Right cardiac atrium (tissue), 5 donors: ENCODE results near the gene SLIT1. TPM values are rescaled to one million over a fixed set of nuclear protein-coding genes. Genes with fewer than 3 reads are reported as not detected.
A peak's percentile ranks its signal among the peaks of the same experiment; 100 is the strongest.

Experiments
- ATAC-seq, 2 donors: fragments of 200-7000 bp; cut with Tn5 transposase; one replicate each; pipeline versions ENCODE4 v1.8.0 to v1.9.1; 2020; ENCODE audit warnings: moderate library complexity in 2 of 2, mild to moderate bottlenecking in 1 of 2
- DNase-seq, 3 donors: peaks; one replicate each; pipeline ENCODE4 v3.0.0-alpha.2; 2020
- H3K27ac ChIP-seq: one replicate; pipeline ENCODE4 v1.5.1; 2013; ENCODE audit warnings: mild to moderate bottlenecking, low read length, control low read depth, moderate library complexity
- H3K27me3 ChIP-seq: one replicate; pipeline ENCODE4 v1.6.1; 2013; ENCODE audit not compliant: control insufficient read depth, insufficient read depth
- H3K4me1 ChIP-seq: one replicate; pipeline ENCODE4 v1.6.1; 2013; ENCODE audit warnings: low read length; ENCODE audit not compliant: control insufficient read depth, insufficient read depth
- H3K4me3 ChIP-seq: one replicate; pipeline ENCODE4 v1.5.1; 2013; ENCODE audit warnings: low read length, control low read depth
- H3K9me3 ChIP-seq: one replicate; pipeline ENCODE4 v1.6.1; 2013; ENCODE audit warnings: low read length; ENCODE audit not compliant: control insufficient read depth
- WGBS: extraction: QIAGEN DNeasy Blood & Tissue Kit; methylation state at CpG from one replicate; pipeline ENCODE4 v1.1.7; 2013; 5-methylcytosine and 5-hydroxymethylcytosine counted together
- intact Hi-C, 4 donors: fragments of 100-400 bp; cut with DNase I; formaldehyde crosslinking; loops; one replicate each; pipeline versions ENCODE4 v1.11.0 to v1.14.0; 2022 to 2023
- polyA plus RNA-seq: library from polyadenylated mRNA; stranded (reverse); fragments of 200-250 nt; gene quantifications from one replicate; pipeline ENCODE4 v1.2.3, GENCODE V29; 2013
- total RNA-seq, 4 donors: library from RNA; stranded (reverse); fragmentation: NEBNext Ultra II Directional; extraction: Animal tissue kit (Norgen Biotek cat#: 25700); gene quantifications; one replicate each; pipeline ENCODE4 v1.2.1, GENCODE V29; 2021
- donor health status: healthy with polysubstance abuse.
- donor health status: DM: no; HTN: yes; CAD: no.
- donor health status: DM: no; HTN: no; CAD: no.
- donor health status: DM: no; HTN: yes; CAD: no; lungs with severe emphysema.
- donor health status: DM: yes; HTN: yes; CAD: no.

Gene SLIT1
- total and polyA plus RNA-seq, 5 donors: 0.11 to 0.29 (median 0.17) TPM

DNA sequence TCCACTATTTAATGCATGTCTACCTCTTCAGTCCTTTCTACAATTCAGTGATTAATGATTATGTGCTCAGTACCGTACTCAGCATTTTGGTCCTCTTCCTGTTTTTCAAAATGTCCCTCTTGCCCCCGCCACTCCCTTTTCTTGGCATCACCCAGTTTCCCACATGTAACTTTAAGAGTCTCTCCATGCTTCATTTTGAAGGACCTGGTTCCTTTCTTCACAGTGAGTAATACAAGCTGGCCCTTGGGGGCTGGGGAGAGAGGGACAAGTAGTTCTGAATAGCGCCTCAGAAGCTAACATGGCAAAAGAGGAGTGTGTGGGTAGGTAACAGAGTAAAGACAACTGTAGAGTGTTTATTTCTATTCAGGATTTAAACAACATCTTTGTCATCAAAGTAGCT lies 34.6 kb upstream of the SLIT1 start:
- Histone ChIP-seq H3K4me1 (no peaks in the 10 kb centered on the region), H3K4me3 (no peak overlapping the region), H3K27ac (no peak overlapping the region), H3K9me3 (no peaks in the 10 kb centered on the region), H3K27me3 (no peaks in the 10 kb centered on the region)
- ATAC-seq: no peak
- no peak for DNase-seq
- intact Hi-C loops: no loop called here
- 94% methylated on average over 3 of the region's 3 CpGs for WGBS

DNA sequence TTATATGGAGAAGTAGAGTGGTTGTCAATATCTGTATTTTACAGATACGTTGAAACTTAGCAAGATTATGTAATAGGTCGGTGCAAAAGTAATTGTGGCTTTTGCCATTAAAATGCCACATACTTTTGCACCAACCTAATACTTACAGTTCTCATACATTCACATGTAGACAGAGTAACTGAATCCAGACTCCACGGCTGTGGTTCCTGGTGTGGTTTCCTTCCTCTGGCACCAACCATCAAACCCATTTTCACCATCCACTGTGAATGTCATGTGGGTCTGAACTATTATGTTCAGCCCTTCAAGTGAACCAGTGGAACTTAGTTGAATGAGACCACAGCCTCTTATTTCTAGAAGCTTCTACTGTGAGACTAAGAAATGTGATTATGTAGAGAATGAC lies 31.5 kb upstream of the SLIT1 start:
- Histone ChIP-seq H3K9me3 (no peaks in the 10 kb centered on the region), H3K27ac (no peak overlapping the region), H3K27me3 (no peaks in the 10 kb centered on the region), H3K4me1 (no peaks in the 10 kb centered on the region), H3K4me3 (no peak overlapping the region)
- WGBS: 75% methylated on average over 3 of the region's 3 CpGs
- ATAC-seq (no peak), DNase-seq (no peak)
- intact Hi-C loops: no loop called here

DNA sequence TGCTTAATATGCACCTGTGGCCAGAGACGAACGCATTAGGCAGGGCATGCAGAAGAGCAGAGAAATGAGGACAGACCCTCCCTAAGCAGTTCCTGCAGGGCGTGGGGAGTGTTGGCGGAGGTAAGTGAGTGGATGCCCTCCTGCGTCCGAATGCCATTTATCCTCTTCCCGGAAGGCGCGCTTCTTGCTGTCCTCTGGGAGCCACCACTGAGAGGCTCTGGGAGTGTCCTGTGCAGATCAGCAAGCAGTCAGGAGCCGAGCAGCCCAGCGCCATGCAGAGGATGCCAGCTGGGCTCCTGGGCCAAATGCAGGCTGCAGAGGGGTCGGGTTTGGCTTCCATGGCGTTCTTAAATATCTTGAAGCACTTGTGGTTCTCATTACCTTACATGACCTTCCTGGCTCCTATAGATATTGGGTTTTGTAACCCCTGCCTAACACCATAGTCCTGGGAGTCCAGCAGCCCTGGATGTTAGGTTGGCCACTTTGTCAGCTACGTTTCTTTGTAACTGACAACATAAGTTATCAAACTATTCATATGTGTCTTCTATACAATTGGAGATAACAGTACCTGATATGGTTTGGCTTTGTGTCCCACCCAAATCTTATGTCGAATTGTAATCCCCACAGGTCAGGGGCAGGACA lies 30.0 kb upstream of the SLIT1 start:
- Histone ChIP-seq H3K4me1 (no peaks in the 10 kb centered on the region), H3K27ac (no peak overlapping the region), H3K27me3 (no peaks in the 10 kb centered on the region), H3K9me3 (no peaks in the 10 kb centered on the region), H3K4me3 (no peak overlapping the region)
- DNase-seq: no peak
- WGBS: 87% methylated on average over 15 of the region's 15 CpGs
- no peak for ATAC-seq
- intact Hi-C loops: no loop called here

DNA sequence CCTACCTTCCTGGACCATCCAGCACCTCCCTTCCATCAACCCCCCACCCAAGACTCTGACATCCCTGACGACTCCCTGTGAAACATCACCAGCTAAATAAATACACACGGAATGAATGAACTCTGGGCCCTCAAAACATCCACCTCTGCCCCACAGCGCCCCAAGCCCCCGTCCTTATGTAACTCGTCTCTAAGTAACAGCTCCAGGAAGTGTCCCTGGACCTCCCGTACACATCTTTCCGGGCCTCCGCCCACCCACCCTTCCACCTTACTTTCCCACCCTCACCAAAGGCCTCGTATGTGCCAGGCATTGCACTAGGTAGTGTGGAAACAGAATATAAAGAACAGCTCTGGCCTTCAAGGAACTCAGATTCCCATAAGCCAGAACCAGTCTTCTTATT lies 27.7 kb upstream of the SLIT1 start:
- no peak for DNase-seq
- H3K27me3 ChIP-seq: no peaks in the 10 kb centered on the region
- 55% methylated on average over 9 of the region's 9 CpGs for WGBS
- no peaks in the 10 kb centered on the region for H3K9me3 ChIP-seq
- no peak for ATAC-seq
- intact Hi-C loops: no loop called here
- H3K27ac ChIP-seq: no peak overlapping the region
- no peak overlapping the region for H3K4me3 ChIP-seq
- no peaks in the 10 kb centered on the region for H3K4me1 ChIP-seq

GRCh38 chr10:97211229-97211628 lies 25.5 kb upstream of the SLIT1 start:
- Histone ChIP-seq H3K27me3 (no peaks in the 10 kb centered on the region), H3K4me3 (no peak overlapping the region), H3K27ac (no peak overlapping the region), H3K9me3 (no peaks in the 10 kb centered on the region), H3K4me1 (no peaks in the 10 kb centered on the region)
- 91% methylated on average over 9 of the region's 9 CpGs for WGBS
- ATAC-seq (no peak), DNase-seq (no peak)
- intact Hi-C loops: loop anchor here in 3 of 4 donors (2.0 kb wide), 1 partner anchor 138 kb away; no protein-coding TSS in a partner anchor

DNA sequence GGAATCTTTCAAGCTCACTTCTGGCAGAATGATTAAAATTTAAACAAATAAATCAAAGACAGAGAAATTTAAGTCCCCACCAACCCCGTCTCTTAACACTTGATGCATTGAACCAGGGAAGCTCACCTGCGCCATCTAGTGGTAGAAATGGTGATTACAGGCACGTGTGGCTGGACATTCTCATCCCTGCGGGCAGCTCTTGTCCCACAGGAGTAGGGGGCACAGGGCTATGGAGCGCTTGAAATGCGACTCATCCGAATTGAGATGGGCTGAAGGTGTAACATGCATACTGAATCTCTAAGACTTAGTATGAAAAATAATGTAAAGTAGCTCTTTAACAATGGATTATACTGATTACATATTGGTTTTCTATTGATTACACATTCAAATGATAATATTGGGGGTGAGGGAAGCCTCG lies 24.8 kb upstream of the SLIT1 start:
- no peaks in the 10 kb centered on the region for H3K27me3 ChIP-seq
- no peaks in the 10 kb centered on the region for H3K4me1 ChIP-seq
- H3K4me3 ChIP-seq: no peak overlapping the region
- H3K27ac ChIP-seq: no peak overlapping the region
- WGBS: 11% methylated on average over 8 of the region's 8 CpGs
- ATAC-seq (peak; percentile 67 to 79), DNase-seq (peak; percentile 35 to 78 (median 78))
- H3K9me3 ChIP-seq: no peaks in the 10 kb centered on the region
- intact Hi-C loops: loop anchor here in 3 of 4 donors (2.0 kb wide), 1 partner anchor 138 kb away; no protein-coding TSS in a partner anchor

GRCh38 chr10:97207756-97208346 lies 22.1 kb upstream of the SLIT1 start:
- no peaks in the 10 kb centered on the region for H3K9me3 ChIP-seq
- intact Hi-C loops: loop anchor here in 1 of 4 donors (5.0 kb wide), 1 partner anchor 136 kb away; no protein-coding TSS in a partner anchor
- DNase-seq (no peak), ATAC-seq (no peak)
- no peak overlapping the region for H3K27ac ChIP-seq
- H3K4me3 ChIP-seq: no peak overlapping the region
- no peaks in the 10 kb centered on the region for H3K4me1 ChIP-seq
- WGBS: 61% methylated on average over 7 of the region's 7 CpGs
- no peaks in the 10 kb centered on the region for H3K27me3 ChIP-seq

GRCh38 chr10:97207131-97207530 lies 21.4 kb upstream of the SLIT1 start:
- Histone ChIP-seq H3K4me1 (no peaks in the 10 kb centered on the region), H3K27ac (no peak overlapping the region), H3K4me3 (no peak overlapping the region), H3K27me3 (no peaks in the 10 kb centered on the region), H3K9me3 (no peaks in the 10 kb centered on the region)
- ATAC-seq (no peak), DNase-seq (peak in 1 of 3 donors; percentile 50)
- intact Hi-C loops: loop anchor here in 1 of 4 donors (5.0 kb wide), 1 partner anchor 135 kb away; no protein-coding TSS in a partner anchor
- WGBS: 92% methylated on average over 6 of the region's 6 CpGs

GRCh38 chr10:97204826-97205679 lies 19.3 kb upstream of the SLIT1 start:
- H3K4me3 ChIP-seq: no peak overlapping the region
- DNase-seq: no peak
- no peaks in the 10 kb centered on the region for H3K9me3 ChIP-seq
- H3K4me1 ChIP-seq: no peaks in the 10 kb centered on the region
- no peaks in the 10 kb centered on the region for H3K27me3 ChIP-seq
- 91% methylated on average over 14 of the region's 14 CpGs for WGBS
- H3K27ac ChIP-seq: no peak overlapping the region
- no peak for ATAC-seq
- intact Hi-C loops: loop anchor here in 1 of 4 donors (5.0 kb wide), 1 partner anchor 133 kb away; no protein-coding TSS in a partner anchor

DNA sequence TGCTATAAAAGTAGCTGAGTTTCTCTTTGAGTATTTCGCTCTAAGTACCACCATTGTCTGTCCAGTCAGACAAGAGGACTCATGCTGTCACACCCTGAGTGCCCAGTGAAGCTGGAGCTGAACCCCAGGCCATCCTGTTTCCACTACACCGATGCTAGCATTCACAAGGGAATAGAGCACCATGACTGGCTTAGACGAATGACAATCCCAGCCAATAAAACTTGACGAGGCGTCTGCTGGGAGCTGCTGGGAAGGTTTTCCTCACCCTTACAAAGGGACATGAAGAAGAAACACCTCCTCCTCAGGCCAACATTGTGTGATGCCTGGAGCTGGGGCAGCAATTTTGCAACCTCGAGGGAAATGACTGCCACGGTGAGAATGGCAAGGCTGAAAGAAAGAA lies 17.5 kb upstream of the SLIT1 start:
- DNase-seq (no peak), ATAC-seq (no peak)
- no peaks in the 10 kb centered on the region for H3K4me1 ChIP-seq
- H3K4me3 ChIP-seq: no peak overlapping the region
- intact Hi-C loops: no loop called here
- no peaks in the 10 kb centered on the region for H3K27me3 ChIP-seq
- no peaks in the 10 kb centered on the region for H3K9me3 ChIP-seq
- WGBS: 91% methylated on average over 7 of the region's 7 CpGs
- H3K27ac ChIP-seq: no peak overlapping the region

GRCh38 chr10:97200616-97201015 lies 14.9 kb upstream of the SLIT1 start:
- H3K4me1 ChIP-seq: no peaks in the 10 kb centered on the region
- ATAC-seq: no peak
- no peak overlapping the region for H3K4me3 ChIP-seq
- H3K27me3 ChIP-seq: no peaks in the 10 kb centered on the region
- WGBS: 68% methylated on average over 6 of the region's 6 CpGs
- intact Hi-C loops: no loop called here
- no peak for DNase-seq
- no peaks in the 10 kb centered on the region for H3K9me3 ChIP-seq
- no peak overlapping the region for H3K27ac ChIP-seq
